Type B pancreatic cell (in vitro differentiated cells): ENCODE results near the gene UBE2N. TPM values are rescaled to one million over a fixed set of nuclear protein-coding genes. Genes with fewer than 3 reads are reported as not detected.

Source experiments
- DNase-seq: peaks from one replicate; pipeline ENCODE4 v3.0.0; 2021; ENCODE audit warnings: mixed read lengths; ENCODE audit not compliant: unreplicated experiment; ENCODE audit errors: extremely low spot score
- H3K27ac Mint-ChIP-seq: 2 replicates; pipeline ENCODE4 v1.8.0; 2021; ENCODE audit warnings: mild to moderate bottlenecking, mixed read lengths
- H3K27me3 Mint-ChIP-seq: 2 replicates; pipeline ENCODE4 v1.8.0; 2021; ENCODE audit warnings: mixed read lengths
- H3K36me3 Mint-ChIP-seq: 2 replicates; pipeline ENCODE4 v1.8.0; 2021; ENCODE audit warnings: mixed read lengths
- H3K4me1 Mint-ChIP-seq: one replicate; pipeline ENCODE4 v1.8.0; 2021; ENCODE audit warnings: mixed read lengths; ENCODE audit not compliant: unreplicated experiment
- H3K4me3 Mint-ChIP-seq: 2 replicates; pipeline ENCODE4 v1.8.0; 2021; ENCODE audit warnings: mild to moderate bottlenecking, mixed read lengths
- H3K9me3 Mint-ChIP-seq: 2 replicates; pipeline ENCODE4 v1.8.0; 2021; ENCODE audit warnings: mixed read lengths
- total RNA-seq: library from RNA; stranded (reverse); gene quantifications from 2 replicates; pipeline ENCODE4 v1.2.1, GENCODE V29; 2021; ENCODE audit warnings: low replicate concordance
- TF ChIP-seq, protein P1 (sequence below): fragments of 200-600 bp; sonication (generic); conservative IDR thresholded peaks from 2 replicates; pipeline ENCODE4 v1.5.0; 2021; ENCODE audit warnings: antibody characterized with exemption, mild to moderate bottlenecking

The UBE2N gene
- total RNA-seq, 1 donor from 2014 or later: 102 TPM

DNA sequence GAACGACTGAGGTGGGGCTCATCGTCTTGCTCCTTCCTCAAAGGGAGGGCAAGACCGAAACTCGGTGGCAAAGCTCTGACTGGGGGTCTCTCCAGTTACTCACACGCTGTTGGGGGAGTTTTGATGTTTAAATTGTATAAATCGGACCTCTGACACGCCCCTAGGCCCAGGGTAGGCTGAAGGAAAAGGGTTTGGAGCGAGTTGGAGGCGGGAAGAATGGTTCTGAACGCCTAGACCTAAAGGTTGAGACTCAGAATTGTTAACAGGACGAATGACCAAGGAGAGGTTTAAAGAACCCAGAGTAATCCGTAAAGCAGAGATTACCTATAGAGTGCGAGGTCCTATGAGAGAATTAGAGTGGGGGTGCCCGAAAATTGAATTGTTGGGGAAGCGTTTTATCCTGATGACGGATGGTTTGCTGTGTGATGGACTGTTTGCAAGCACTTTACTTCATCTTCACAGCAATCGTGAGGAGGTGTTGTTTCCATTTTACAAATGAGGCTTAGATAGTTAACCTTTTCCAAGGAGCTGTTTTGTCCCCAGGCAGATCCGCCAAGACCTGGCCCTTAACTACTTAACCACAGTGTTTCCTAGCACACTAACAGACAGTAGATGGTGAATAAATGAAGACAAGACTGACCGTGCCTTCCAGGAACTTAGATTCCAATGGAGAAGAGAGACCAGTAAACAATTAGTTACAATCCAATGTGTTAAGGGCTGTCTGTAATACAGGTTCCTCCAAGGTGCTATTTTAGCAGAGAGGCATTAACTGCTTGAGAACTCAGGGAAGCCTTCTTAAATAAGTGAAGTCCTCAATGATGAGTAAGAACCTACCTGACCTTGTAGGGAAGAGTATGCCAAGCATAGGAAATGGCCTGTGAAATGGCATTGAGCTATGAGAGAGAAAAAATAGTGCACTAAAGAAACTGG, 929 bp upstream of the UBE2N start:
- Mint-ChIP-seq H3K4me1 (peaks cover 37% of the 10 kb centered on the region), H3K36me3 (no peaks in the 10 kb centered on the region), H3K4me3 (peak overlapping the region; percentile 95), H3K9me3 (no peaks in the 10 kb centered on the region), H3K27me3 (no peaks in the 10 kb centered on the region), H3K27ac (peak overlapping the region; percentile 99)
- TF ChIP-seq, protein P1, sequence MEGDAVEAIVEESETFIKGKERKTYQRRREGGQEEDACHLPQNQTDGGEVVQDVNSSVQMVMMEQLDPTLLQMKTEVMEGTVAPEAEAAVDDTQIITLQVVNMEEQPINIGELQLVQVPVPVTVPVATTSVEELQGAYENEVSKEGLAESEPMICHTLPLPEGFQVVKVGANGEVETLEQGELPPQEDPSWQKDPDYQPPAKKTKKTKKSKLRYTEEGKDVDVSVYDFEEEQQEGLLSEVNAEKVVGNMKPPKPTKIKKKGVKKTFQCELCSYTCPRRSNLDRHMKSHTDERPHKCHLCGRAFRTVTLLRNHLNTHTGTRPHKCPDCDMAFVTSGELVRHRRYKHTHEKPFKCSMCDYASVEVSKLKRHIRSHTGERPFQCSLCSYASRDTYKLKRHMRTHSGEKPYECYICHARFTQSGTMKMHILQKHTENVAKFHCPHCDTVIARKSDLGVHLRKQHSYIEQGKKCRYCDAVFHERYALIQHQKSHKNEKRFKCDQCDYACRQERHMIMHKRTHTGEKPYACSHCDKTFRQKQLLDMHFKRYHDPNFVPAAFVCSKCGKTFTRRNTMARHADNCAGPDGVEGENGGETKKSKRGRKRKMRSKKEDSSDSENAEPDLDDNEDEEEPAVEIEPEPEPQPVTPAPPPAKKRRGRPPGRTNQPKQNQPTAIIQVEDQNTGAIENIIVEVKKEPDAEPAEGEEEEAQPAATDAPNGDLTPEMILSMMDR: peak; percentile 0
- no peak for DNase-seq

GRCh38 chr12:93441081-93441616, 598 bp downstream of the UBE2N start:
- peak; percentile 67 for DNase-seq
- Mint-ChIP-seq H3K27ac (peak overlapping the region; percentile 91), H3K9me3 (no peaks in the 10 kb centered on the region), H3K4me1 (peaks cover 40% of the 10 kb centered on the region), H3K27me3 (no peaks in the 10 kb centered on the region), H3K36me3 (no peaks in the 10 kb centered on the region), H3K4me3 (peak overlapping the region; percentile 92)
- TF ChIP-seq, protein P1: no peak

GRCh38 chr12:93440043-93440835, 1.5 kb downstream of the UBE2N start:
- TF ChIP-seq, protein P1: no peak
- H3K4me3 Mint-ChIP-seq: peak overlapping the region; percentile 92
- H3K9me3 Mint-ChIP-seq: no peaks in the 10 kb centered on the region
- H3K27me3 Mint-ChIP-seq: no peaks in the 10 kb centered on the region
- H3K36me3 Mint-ChIP-seq: no peaks in the 10 kb centered on the region
- DNase-seq: no peak
- H3K4me1 Mint-ChIP-seq: peaks cover 40% of the 10 kb centered on the region
- H3K27ac Mint-ChIP-seq: peak overlapping the region; percentile 91

DNA sequence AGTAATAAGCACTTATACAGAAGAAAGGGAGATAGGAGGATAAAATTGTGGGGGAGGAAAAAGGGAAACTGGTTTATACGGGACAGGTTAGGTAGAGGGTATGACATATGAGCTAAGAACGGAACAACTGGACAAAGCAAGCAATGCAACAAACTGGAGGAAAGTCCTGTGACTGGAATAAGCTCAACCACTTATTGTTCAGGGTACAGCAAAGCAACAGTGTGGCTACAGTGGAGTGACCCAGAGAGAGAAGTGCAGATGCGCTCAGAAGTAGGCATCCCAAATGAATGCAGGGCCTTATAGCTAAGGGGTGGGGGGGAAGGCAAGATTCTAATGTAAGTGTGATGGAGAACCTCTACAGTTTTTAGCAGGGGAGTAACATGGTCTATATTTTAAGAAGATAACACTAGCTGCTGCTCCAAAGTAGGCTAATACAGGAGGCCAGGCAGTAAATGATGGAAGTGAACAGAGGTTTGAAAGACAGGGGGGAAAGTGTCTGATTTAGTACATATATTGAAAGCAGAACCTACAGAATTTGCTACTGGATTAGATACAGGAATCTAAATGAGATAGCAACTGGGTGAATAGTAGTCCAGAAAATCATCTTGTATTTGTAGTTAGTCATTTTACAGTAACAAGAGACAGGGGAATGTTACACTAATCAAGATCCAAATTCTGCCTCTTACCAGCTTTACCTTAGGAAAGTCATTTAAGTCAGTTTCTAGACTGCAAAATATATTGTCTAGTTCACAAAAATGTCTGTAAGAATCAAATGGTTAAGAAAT, 3.3 kb downstream of the UBE2N start:
- Mint-ChIP-seq H3K4me3 (peak overlapping the region; percentile 84), H3K4me1 (peaks cover 42% of the 10 kb centered on the region), H3K27me3 (no peaks in the 10 kb centered on the region), H3K27ac (peak overlapping the region; percentile 5), H3K36me3 (no peaks in the 10 kb centered on the region), H3K9me3 (no peaks in the 10 kb centered on the region)
- no peak for DNase-seq
- TF ChIP-seq, protein P1: no peak
